Adipocyte (in vitro differentiated cells): ENCODE measurements around the gene MCIDAS.

ENCODE experiments used
- DNase-seq: peaks from one replicate; pipeline ENCODE4 v3.0.0-alpha.2; 2015; ENCODE audit warnings: low read depth
- H3K27me3 ChIP-seq: replicated peaks from 2 replicates; pipeline ENCODE4 v1.7.0; 2013; ENCODE audit warnings: mild to moderate bottlenecking, low read length, moderate library complexity; ENCODE audit not compliant: control insufficient read depth, insufficient read depth
- H3K36me3 ChIP-seq: 2 replicates; pipeline ENCODE4 v1.7.0; 2013; ENCODE audit warnings: low read length, mild to moderate bottlenecking, moderate library complexity; ENCODE audit not compliant: control insufficient read depth, insufficient read depth, severe bottlenecking
- H3K4me1 ChIP-seq: 2 replicates; pipeline ENCODE4 v1.7.0; 2013; ENCODE audit warnings: mild to moderate bottlenecking, low read length, moderate library complexity; ENCODE audit not compliant: control insufficient read depth, insufficient read depth
- H3K4me3 ChIP-seq: 2 replicates; pipeline ENCODE4 v1.7.0; 2013; ENCODE audit warnings: mild to moderate bottlenecking, low read length, moderate library complexity
- H3K9ac ChIP-seq: 2 replicates; pipeline ENCODE4 v1.7.0; 2013; ENCODE audit warnings: mild to moderate bottlenecking, low read length, moderate library complexity
- H3K9me3 ChIP-seq: 2 replicates; pipeline ENCODE4 v1.7.0; 2013; ENCODE audit warnings: mild to moderate bottlenecking, low read length, moderate library complexity; ENCODE audit not compliant: control insufficient read depth

MCIDAS gene

DNA sequence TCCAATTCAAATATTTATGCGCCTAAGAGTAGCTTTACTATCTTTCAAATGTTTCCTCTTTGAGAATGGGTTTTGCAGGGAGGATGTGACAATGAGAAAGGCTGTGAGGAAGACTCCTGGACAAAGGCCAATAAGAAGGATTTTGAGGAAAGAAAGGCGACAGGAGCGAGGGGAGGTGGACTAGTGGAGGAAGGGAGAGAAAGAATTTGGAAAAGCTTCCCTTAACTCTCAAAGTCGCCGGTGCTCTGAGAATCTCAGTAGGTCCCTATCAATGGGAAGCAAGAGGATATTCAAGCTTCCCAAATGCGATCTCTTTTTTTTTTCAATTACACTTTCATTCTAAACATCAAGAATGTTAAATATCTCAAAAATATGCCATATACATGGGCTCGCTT is 51.3 kb downstream of the MCIDAS start:
- Histone ChIP-seq H3K27me3 (peaks cover 49% of the 10 kb centered on the region), H3K4me1 (peaks cover 20% of the 10 kb centered on the region), H3K9me3 (no peaks in the 10 kb centered on the region), H3K4me3 (peak overlapping the region; percentile 72), H3K36me3 (no peaks in the 10 kb centered on the region), H3K9ac (no peak overlapping the region)
- DNase-seq = no peak

DNA sequence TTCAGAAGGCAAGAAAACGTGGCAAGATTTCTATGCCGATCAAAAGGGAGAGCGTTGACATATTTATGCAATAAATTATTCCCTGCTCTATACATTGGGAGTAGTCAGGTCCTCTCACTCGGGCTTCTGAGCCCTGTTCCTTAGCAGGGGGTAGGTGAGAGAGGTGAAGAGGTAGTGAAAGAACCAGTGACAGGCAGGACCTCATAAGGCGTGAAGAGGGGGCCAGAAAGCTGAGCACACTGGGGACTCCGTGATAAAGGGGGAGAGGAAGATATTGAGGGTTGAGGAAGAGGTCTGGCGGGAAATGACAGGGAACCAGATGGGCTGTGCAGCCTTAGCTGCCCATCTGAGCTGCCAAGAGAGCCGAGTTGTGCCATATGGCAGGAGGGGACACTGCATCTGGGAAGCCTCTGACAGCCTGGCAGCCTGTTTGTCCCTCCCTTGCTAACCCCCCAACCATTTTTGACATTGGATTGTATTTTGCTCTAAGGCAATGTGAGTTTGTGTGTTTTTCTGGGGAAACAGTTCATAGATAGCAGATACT is 53.4 kb downstream of the MCIDAS start:
- DNase-seq = no peak
- H3K9ac ChIP-seq = peak overlapping the region; percentile 76
- H3K27me3 ChIP-seq = peaks cover 45% of the 10 kb centered on the region
- H3K36me3 ChIP-seq = no peaks in the 10 kb centered on the region
- peaks cover 20% of the 10 kb centered on the region for H3K4me1 ChIP-seq
- no peaks in the 10 kb centered on the region for H3K9me3 ChIP-seq
- H3K4me3 ChIP-seq = peak overlapping the region; percentile 86

DNA sequence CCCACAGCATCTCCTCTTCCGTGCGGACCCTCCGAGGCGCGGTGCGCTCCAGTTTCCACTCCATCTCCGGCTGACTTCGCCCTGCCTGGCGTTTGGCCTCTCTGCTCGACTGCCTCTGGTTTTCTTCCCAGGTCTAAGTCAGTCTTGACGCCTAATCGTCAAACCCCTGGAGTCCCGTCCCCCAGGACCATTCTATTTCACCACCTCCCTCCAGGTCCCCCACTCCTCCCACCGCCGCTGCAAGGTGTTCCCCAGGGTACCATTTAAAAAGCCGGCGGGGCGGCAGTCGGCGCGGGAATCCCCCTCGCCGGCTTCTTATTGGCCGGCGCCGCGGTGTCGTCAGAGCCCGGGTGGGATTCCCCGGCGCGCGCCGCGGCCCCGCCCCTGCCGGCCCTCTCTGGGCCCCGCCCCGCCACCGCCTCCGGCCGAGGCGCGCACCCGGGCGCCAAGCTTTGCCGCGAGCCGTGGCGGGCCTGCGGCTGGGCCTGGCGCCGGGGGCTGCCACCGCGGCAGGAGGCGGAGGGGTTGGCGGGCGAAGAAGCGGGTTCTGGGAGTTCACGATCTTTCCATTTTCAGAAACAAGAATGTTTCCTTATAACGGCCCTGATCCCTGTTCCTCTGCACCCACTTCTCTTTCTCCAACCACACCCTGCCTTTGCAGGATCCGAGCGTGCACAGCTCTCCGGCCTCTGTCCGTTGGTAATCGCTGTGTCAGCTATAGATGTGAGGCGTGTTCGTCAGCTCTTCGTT is 54.0 kb downstream of the MCIDAS start, which contains the start of gene CDC20B:
CDC20B (minus strand) TSS at position 241 of the 750 bp plus-strand sequence; CDS start at position 64, 177 bp downstream.
- H3K27me3 ChIP-seq = peaks cover 39% of the 10 kb centered on the region
- no peaks in the 10 kb centered on the region for H3K36me3 ChIP-seq
- peak within 1 kb of the TSS; percentile 86 for H3K4me3 ChIP-seq
- H3K4me1 ChIP-seq = peaks cover 20% of the 10 kb centered on the region
- H3K9me3 ChIP-seq = no peaks in the 10 kb centered on the region
- peak; percentile 95 for DNase-seq
- peak within 1 kb of the TSS; percentile 76 for H3K9ac ChIP-seq

DNA sequence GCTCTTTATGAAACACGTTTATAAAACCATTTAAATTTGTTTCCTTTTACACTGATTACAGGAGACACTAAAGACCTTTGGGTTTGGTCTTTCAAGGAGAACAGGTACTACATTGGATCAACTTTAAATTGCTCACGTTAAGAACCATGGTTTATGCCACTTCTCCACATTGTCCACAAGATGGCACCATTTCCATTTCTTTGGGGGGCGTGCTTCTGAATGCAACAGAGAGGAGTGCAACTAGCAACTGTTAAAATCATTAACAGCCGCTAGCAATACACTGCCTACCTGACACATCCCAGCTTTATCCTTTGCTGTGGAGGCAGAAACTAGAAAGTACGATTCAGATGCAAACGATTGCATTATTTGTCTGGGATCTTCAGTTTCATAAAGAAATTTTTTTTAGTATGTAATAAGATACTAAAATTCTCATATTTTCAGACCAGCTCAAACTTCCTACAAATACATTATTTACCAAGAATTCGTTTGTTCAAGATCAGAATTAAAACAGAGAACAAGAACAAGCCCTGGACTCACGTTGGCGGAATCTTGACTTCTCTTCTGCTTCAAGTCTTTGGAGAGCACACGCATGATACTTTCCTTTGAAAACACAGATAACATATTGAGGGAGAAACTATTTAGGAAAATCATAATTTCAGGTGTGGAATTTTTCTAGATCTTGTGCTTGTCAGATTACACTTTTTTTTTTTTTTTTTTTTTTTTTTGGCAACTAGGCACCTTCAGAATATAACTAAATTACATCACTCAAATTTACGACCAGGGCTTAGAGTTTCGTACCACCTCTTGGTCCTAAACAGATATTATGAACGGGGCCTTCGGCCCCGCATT is 54.8 kb downstream of the MCIDAS start:
- Histone ChIP-seq H3K4me3 (peak overlapping the region; percentile 86), H3K36me3 (peaks cover under 1% of the 10 kb centered on the region), H3K9me3 (no peaks in the 10 kb centered on the region), H3K27me3 (peaks cover 33% of the 10 kb centered on the region), H3K4me1 (peaks cover 20% of the 10 kb centered on the region), H3K9ac (peak overlapping the region; percentile 47)
- DNase-seq = peak; percentile 92

DNA sequence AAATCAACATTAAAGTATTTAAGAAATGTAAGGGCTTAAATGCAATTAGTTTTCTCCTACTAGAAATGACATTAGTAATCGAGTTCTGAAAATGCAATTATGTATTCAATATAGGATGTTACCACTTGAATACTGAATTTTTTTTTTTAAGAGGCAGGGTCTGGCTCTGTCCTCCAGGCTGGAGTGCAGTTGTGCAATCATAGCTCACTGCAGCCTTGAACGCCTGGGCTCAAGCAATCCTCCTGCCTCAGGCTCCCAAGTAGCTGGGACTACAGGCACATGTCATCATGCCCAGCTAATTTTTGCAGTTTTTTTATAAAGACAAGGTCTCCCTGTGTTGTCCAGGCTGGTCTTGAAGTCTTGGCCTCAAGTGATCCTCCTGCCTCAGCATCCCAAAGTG is 55.6 kb downstream of the MCIDAS start:
- H3K9ac ChIP-seq = no peak overlapping the region
- no peak overlapping the region for H3K4me3 ChIP-seq
- peaks cover 18% of the 10 kb centered on the region for H3K4me1 ChIP-seq
- H3K36me3 ChIP-seq = peaks cover 4% of the 10 kb centered on the region
- H3K9me3 ChIP-seq = no peaks in the 10 kb centered on the region
- peaks cover 26% of the 10 kb centered on the region for H3K27me3 ChIP-seq
- DNase-seq = no peak
